Mononuclear cell (primary cell): Measurements from ENCODE around the gene ALPL. TPM values are rescaled to one million over a fixed set of nuclear protein-coding genes. Genes with fewer than 3 reads are reported as not detected.

Source experiments
- H3K27me3 ChIP-seq: 2 replicates; pipeline ENCODE4 v1.6.0; 2011; ENCODE audit warnings: low read length, control low read depth; ENCODE audit not compliant: insufficient read depth
- H3K4me1 ChIP-seq: 2 replicates; pipeline ENCODE4 v1.5.1; 2011; ENCODE audit warnings: mild to moderate bottlenecking, low read length, control low read depth; ENCODE audit not compliant: insufficient read depth
- H3K4me3 ChIP-seq: 2 replicates; pipeline ENCODE4 v1.5.1; 2011; ENCODE audit warnings: mild to moderate bottlenecking, low read length, moderate library complexity
- H3K9me3 ChIP-seq: 2 replicates; pipeline ENCODE4 v1.5.1; 2011; ENCODE audit warnings: low read depth, mild to moderate bottlenecking, control low read depth, low read length
- total RNA-seq: library from RNA; depleted of rRNA; stranded (reverse); fragments of >200 nt; gene quantifications from one replicate; pipeline ENCODE4 v1.2.3, GENCODE V29; 2012

The ALPL gene
- total RNA-seq, 1 donor, result 0.21 TPM

DNA sequence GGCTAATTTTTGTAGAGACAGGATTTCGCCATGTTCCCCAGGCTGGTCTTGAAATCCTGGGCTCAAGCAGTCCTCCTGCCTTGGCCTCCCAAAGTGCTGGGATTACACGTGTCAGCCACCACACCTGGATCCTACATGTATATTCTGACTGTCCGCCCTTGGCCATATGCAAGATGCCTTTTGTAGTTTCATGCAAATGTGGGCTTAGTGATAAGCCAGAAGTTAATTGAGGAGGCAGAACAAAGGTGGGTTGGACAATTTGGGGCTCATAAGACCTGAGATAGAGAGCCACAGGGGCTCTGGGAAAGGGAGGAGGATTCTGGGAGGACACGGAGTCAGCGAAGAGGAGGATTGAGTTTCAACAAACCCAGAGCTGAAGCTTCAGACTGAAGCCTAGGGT is 24.9 kb downstream of the ALPL start:
- no peak overlapping the region for H3K4me3 ChIP-seq
- no peaks in the 10 kb centered on the region for H3K9me3 ChIP-seq
- no peaks in the 10 kb centered on the region for H3K27me3 ChIP-seq
- H3K4me1 ChIP-seq, result peaks cover 16% of the 10 kb centered on the region

- H3K4me1 ChIP-seq, result peaks cover 16% of the 10 kb centered on the region
- no peaks in the 10 kb centered on the region for H3K9me3 ChIP-seq
- H3K27me3 ChIP-seq, result no peaks in the 10 kb centered on the region
- H3K4me3 ChIP-seq, result no peak overlapping the region
Observed at GRCh38 chr1:21534674-21535378, 25.6 kb downstream of the ALPL start.

DNA sequence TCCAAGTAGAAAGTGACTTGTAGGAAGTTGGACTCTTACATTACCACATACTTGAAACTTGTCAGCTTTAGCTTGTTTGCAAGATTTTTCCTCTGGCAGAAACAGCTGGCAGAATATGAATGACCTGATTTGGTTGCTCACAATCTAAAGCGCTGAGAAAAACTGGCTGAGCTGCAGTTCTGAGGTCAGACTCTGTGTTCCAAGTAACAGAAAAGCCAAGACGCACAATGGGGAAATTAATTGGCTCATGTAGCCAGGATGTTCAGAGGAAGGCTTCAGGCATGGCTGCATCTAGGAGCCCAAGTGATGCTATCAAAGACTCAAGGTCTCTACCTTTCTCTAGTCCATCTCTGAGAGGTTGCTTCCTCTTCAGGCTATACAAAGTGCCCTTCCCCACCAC is 27.0 kb downstream of the ALPL start:
- Histone ChIP-seq H3K4me3 (no peak overlapping the region), H3K4me1 (peaks cover 16% of the 10 kb centered on the region), H3K9me3 (no peaks in the 10 kb centered on the region), H3K27me3 (no peaks in the 10 kb centered on the region)

- Histone ChIP-seq H3K27me3 (no peaks in the 10 kb centered on the region), H3K9me3 (no peaks in the 10 kb centered on the region), H3K4me3 (no peak overlapping the region), H3K4me1 (peaks cover 16% of the 10 kb centered on the region)
Observed at GRCh38 chr1:21537511-21537931, 28.3 kb downstream of the ALPL start.

GRCh38 chr1:21537932-21538630 is 28.9 kb downstream of the ALPL start:
- peaks cover 16% of the 10 kb centered on the region for H3K4me1 ChIP-seq
- H3K4me3 ChIP-seq, result no peak overlapping the region
- no peaks in the 10 kb centered on the region for H3K9me3 ChIP-seq
- H3K27me3 ChIP-seq, result no peaks in the 10 kb centered on the region

DNA sequence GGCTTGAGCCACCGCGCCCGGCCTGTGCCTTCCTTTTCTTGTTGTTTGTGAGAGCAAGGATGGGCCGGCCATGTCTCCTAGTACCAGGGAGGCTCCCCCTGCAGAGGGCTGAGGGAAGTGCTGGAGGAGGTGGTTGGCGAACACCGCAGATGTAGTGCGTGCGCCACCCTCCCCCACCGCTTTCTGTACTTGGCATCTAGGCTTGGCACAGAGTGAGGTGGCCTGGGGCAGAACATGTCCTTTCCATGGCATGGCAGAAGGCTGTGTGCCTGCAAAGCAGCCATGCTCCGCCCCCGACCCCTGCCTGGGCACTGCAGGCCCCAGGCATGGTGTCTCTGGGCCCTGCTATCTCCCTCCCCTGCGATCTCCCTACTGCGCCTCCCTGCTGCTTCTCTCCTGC is 30.7 kb downstream of the ALPL start:
- Histone ChIP-seq H3K9me3 (no peaks in the 10 kb centered on the region), H3K27me3 (no peaks in the 10 kb centered on the region), H3K4me3 (no peak overlapping the region), H3K4me1 (peaks cover 12% of the 10 kb centered on the region)

GRCh38 chr1:21541329-21541728 is 32.1 kb downstream of the ALPL start:
- Histone ChIP-seq H3K4me3 (no peak overlapping the region), H3K27me3 (no peaks in the 10 kb centered on the region), H3K4me1 (peaks cover 15% of the 10 kb centered on the region), H3K9me3 (no peaks in the 10 kb centered on the region)

DNA sequence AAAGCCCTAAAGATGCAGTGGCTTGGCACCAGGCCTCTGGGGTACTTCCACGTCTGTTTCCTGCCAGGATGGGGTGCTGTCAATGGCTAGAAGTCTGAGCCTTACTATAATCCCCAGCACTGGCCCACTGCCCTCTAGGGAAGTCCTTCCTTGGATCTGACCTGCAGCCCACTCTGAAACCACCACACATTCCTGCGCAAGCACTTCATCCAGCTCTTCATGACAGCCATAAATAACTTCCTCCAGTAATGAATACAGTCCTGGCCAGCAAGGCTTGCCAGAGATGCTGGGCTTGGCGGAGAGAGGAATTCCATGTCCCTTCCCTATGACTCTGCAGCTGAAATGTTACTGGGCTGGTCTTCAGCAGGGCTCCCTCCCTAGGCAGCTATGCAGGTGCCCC is 32.6 kb downstream of the ALPL start:
- Histone ChIP-seq H3K4me3 (no peak overlapping the region), H3K9me3 (no peaks in the 10 kb centered on the region), H3K4me1 (peaks cover 17% of the 10 kb centered on the region), H3K27me3 (no peaks in the 10 kb centered on the region)

GRCh38 chr1:21543598-21543997 is 34.4 kb downstream of the ALPL start:
- no peaks in the 10 kb centered on the region for H3K9me3 ChIP-seq
- H3K4me3 ChIP-seq, result no peak overlapping the region
- no peaks in the 10 kb centered on the region for H3K27me3 ChIP-seq
- peaks cover 11% of the 10 kb centered on the region for H3K4me1 ChIP-seq

- peaks cover 11% of the 10 kb centered on the region for H3K4me1 ChIP-seq
- no peaks in the 10 kb centered on the region for H3K27me3 ChIP-seq
- H3K4me3 ChIP-seq, result no peak overlapping the region
- H3K9me3 ChIP-seq, result no peaks in the 10 kb centered on the region
Observed at GRCh38 chr1:21544095-21544494, 34.9 kb downstream of the ALPL start.

GRCh38 chr1:21546122-21546825 is 37.1 kb downstream of the ALPL start:
- H3K27me3 ChIP-seq, result no peaks in the 10 kb centered on the region

DNA sequence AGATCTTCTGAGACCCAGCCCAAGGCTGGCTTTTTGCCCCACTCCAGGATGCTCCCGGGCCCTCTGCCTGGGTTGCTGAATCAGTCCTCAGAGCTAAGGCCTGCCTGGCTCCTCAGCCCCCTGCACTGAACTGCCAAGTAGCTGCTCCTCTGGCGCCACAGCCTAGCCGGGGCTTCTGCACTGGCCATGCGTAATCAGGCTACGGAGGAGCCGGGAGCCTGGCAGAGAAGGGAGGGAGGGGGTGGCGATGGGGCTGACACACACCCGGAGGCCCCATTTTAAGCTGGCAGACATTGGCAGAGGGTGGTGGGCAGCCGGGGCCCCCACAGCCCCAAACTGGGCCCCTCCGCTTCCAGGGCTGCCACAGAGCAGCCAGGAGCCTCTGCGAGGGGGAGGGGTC is 38.7 kb downstream of the ALPL start:
- Histone ChIP-seq H3K27me3 (no peaks in the 10 kb centered on the region), H3K9me3 (no peaks in the 10 kb centered on the region), H3K4me3 (no peak overlapping the region), H3K4me1 (peaks cover 28% of the 10 kb centered on the region)

More at GRCh38 chr1:21546122-21546825, 37.1 kb downstream of the ALPL start:
- H3K4me1 ChIP-seq, result peaks cover 23% of the 10 kb centered on the region
- no peaks in the 10 kb centered on the region for H3K9me3 ChIP-seq
- no peak overlapping the region for H3K4me3 ChIP-seq

- Histone ChIP-seq H3K4me1 (peaks cover 38% of the 10 kb centered on the region), H3K9me3 (no peaks in the 10 kb centered on the region), H3K4me3 (no peak overlapping the region), H3K27me3 (peaks cover 4% of the 10 kb centered on the region)
Observed at GRCh38 chr1:21550097-21550496, 40.9 kb downstream of the ALPL start.

DNA sequence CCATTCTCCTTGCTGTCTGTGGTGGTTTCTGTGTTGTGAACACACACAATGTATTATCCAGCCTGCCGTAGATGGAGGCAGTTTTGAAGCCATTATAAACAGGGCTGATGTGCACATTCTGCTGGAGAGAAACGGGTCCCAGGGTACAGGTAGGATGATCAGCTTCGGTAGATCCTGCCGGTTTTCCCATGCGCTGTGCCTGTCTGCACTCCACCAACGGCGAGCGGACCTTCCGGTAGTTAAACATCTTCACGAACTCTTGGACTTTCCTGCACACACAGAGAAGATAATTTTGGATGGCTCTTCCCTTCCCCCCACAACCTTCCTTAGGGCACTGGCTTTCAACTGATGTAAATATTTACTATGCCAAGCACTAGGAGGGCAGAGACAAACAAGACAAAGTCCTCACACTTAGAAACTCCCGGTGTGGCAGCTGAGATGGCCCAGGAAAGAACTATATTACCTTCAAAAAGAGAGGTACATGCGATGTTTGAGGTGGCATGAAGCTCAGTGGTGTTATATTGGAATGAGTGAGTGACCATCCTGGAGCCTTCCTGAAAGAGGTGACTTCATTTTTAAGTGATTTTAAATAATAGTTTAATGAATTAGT is 41.7 kb downstream of the ALPL start:
- peaks cover 4% of the 10 kb centered on the region for H3K27me3 ChIP-seq
- H3K4me3 ChIP-seq, result no peak overlapping the region
- peaks cover 36% of the 10 kb centered on the region for H3K4me1 ChIP-seq
- H3K9me3 ChIP-seq, result no peaks in the 10 kb centered on the region

GRCh38 chr1:21552715-21553114 is 43.5 kb downstream of the ALPL start:
- peaks cover 26% of the 10 kb centered on the region for H3K4me1 ChIP-seq
- no peak overlapping the region for H3K4me3 ChIP-seq
- H3K9me3 ChIP-seq, result no peaks in the 10 kb centered on the region
- peaks cover 4% of the 10 kb centered on the region for H3K27me3 ChIP-seq
